ENCODE measurements around the gene PHF2.

GRCh38 chr9:93572221-93572620 lies 4.2 kb upstream of the PHF2 start:
- TF ChIP-seq CTCF (conservative IDR thresholded peaks at IDR 0.05; ENCODE audit: low read depth in 2 of 2) (no peak), EZH2 (IDR thresholded peaks at IDR 0.05; ENCODE audit: low read depth, unreplicated experiment) (no peak), POLR2AphosphoS5 (IDR thresholded peaks at IDR 0.05; ENCODE audit: low read depth) (no peak)
